GM19238 (cell line): ENCODE results near the gene MIA2.
"Not testable (repeated sequence)": the region's sequence is repeated elsewhere in the genome, so short reads cannot be mapped to it uniquely, and the experiment has no call there.

Experiments used
- DNase-seq: peaks from one replicate; pipeline ENCODE4 v3.0.0; 2011; ENCODE audit warnings: low spot score; ENCODE audit not compliant: insufficient read length

Gene MIA2

GRCh38 chr14:39233680-39234326 lies at the start of gene MIA2:
TSS of gene MIA2 (plus strand) at chr14:39233915. CDS start at chr14:39234115, 200 bp downstream.
- DNase-seq: no peak

GRCh38 chr14:39184628-39185255 lies 49.0 kb upstream of the MIA2 start:
- no peak for DNase-seq

- DNase-seq: no peak
Observed at GRCh38 chr14:39185256-39186049, 48.3 kb upstream of the MIA2 start.

- DNase-seq: no peak
Observed at GRCh38 chr14:39186941-39187525, 46.7 kb upstream of the MIA2 start.

- DNase-seq: no peak
Observed at GRCh38 chr14:39203659-39204606, 29.8 kb upstream of the MIA2 start.

GRCh38 chr14:39207430-39207829 lies 26.3 kb upstream of the MIA2 start:
- DNase-seq: not testable (repeated sequence)

- no peak for DNase-seq
Observed at GRCh38 chr14:39211109-39211741, 22.5 kb upstream of the MIA2 start.

- no peak for DNase-seq
Observed at GRCh38 chr14:39212034-39212433, 21.7 kb upstream of the MIA2 start.

- DNase-seq: no peak
Observed at GRCh38 chr14:39212693-39213092, 21.0 kb upstream of the MIA2 start.

GRCh38 chr14:39217214-39217879 lies 16.4 kb upstream of the MIA2 start:
- DNase-seq: no peak

- no peak for DNase-seq
Observed at GRCh38 chr14:39218171-39218769, 15.4 kb upstream of the MIA2 start.

- DNase-seq: no peak
Observed at GRCh38 chr14:39219075-39219499, 14.6 kb upstream of the MIA2 start.

GRCh38 chr14:39220473-39220872 lies 13.2 kb upstream of the MIA2 start:
- DNase-seq: not testable (repeated sequence)

- no peak for DNase-seq
Observed at GRCh38 chr14:39228044-39228443, 5.7 kb upstream of the MIA2 start.

- no peak for DNase-seq
Observed at GRCh38 chr14:39228509-39229221, 5.0 kb upstream of the MIA2 start.

GRCh38 chr14:39229222-39229543 lies 4.5 kb upstream of the MIA2 start:
- no peak for DNase-seq

GRCh38 chr14:39229601-39230110 lies 4.1 kb upstream of the MIA2 start:
- no peak for DNase-seq

GRCh38 chr14:39230416-39231035 lies 3.2 kb upstream of the MIA2 start:
- no peak for DNase-seq
